ENCODE results near the gene LRP2BP. TPM values are rescaled to one million over a fixed set of nuclear protein-coding genes. Genes with fewer than 3 reads are reported as not detected.
"Not testable (repeated sequence)": the region's sequence is repeated elsewhere in the genome, so short reads cannot be mapped to it uniquely, and the experiment has no call there.

The LRP2BP gene
- polyA plus RNA-seq, 1 donor = 6.9 TPM

GRCh38 chr4:185395956-185396723 lies 416 bp upstream of the LRP2BP start:
- DNase-seq = peak; percentile 97

- no peak for DNase-seq
These were observed 1.0 kb downstream of the LRP2BP start for GRCh38 chr4:185394568-185395237.

- DNase-seq = no peak
These were observed 3.6 kb downstream of the LRP2BP start for GRCh38 chr4:185392156-185392555.

GRCh38 chr4:185390941-185391340 lies 4.8 kb downstream of the LRP2BP start:
- DNase-seq = no peak

GRCh38 chr4:185387957-185388356 lies 7.8 kb downstream of the LRP2BP start:
- no peak for DNase-seq

DNA sequence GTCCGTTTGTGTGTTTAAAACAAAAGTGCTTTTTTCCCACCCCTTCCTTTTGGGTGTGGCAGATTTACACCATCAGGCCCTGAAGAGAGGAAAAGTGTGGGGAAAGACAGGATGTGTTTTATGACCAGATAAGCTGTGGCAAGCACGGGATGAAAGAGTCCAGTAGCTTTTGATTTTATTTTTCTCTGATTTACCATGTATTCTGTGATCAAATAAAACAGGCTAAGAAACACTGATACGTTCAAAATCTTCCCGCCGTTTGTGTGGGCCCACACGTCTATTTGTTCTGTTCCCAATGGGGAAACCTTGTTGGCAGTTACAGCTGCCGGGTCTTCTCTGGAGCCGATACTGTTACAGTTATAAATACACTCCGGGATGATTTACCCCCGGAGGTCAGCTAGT lies 10.8 kb downstream of the LRP2BP start:
- peak; percentile 49 for DNase-seq

DNA sequence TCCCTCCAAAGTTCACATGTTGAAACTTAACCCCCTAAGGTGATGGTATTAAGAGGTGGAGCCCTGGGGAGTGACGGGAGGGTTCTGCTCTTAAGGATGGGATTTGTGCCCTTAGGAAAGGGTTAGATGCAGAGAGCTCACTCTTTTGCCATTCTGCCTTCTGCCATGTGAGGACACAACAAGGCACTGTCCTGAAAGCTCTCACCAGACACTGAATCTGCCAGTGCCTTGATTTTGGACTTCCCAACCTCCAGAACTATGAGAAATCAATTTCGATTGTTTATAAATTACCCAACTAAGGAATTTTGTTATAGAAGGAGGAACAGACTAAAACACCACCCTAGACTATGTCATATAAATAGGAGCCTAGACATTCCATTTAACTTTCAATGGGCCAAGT lies 11.7 kb downstream of the LRP2BP start:
- DNase-seq = no peak

DNA sequence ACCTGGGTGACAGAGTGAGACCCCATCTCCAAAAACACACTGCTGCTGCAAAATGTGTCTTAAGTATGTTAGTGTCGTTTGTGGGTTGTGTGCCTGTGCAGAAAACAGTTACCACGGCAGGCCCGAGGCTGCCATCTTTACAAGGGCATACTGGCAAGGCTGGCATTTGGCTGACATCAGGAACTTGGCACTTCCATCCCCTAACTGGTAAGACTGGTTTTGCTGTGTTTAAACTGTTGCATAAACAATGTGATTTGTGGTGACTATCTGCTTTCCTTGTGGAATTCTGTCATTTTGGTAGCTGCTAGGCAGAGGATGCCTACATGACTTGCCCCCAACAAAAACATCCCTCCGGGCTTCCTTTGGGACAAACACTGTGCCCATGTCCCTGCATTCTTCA lies 12.3 kb downstream of the LRP2BP start:
- no peak for DNase-seq

DNA sequence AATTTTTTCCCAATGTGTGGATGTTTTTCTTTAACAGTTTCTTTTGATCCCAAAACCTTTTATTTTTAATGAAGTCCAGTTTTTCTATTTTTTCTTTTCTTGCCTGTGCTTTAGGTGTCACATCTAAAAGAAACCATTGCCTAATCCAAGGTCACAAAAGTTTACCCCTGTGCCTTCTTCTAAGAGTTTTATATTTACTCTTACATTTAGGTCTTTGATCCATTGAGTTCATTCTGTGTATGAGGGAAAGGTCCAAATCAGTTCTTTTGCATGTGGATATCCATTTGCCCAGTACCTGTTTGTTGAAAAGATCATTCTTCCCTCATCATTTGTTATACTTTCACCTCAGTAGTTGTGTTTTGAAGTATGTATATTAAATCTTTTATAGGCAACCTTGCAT lies 13.0 kb downstream of the LRP2BP start:
- no peak for DNase-seq

- DNase-seq = no peak
These were observed 14.2 kb downstream of the LRP2BP start for GRCh38 chr4:185381288-185382196.

DNA sequence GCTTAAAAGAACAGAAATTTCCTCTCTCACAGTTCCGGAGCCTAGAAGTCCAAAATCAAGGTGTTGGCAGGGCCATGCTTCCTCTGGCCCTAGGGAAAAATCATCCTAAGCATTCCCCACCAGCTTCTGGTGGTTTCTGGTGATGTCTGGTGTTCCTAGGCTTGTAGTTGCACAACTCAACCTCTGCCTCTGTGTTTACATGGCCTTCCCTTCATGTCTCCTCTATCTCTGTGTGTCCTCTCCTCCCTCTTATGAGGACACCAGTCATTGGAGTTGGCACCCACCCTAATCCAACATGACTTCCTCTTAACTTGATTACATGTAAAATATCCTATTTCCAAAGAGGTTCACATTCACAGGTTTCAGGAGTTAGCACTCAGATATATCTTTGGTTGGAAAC lies 15.4 kb downstream of the LRP2BP start:
- DNase-seq = no peak

GRCh38 chr4:185379326-185380295 lies 16.1 kb downstream of the LRP2BP start:
- no peak for DNase-seq

GRCh38 chr4:185378264-185378663 lies 17.5 kb downstream of the LRP2BP start:
- no peak for DNase-seq

- DNase-seq = no peak
These were observed 21.2 kb downstream of the LRP2BP start for GRCh38 chr4:185374573-185374972.

GRCh38 chr4:185374027-185374426 lies 21.7 kb downstream of the LRP2BP start:
- no peak for DNase-seq

- DNase-seq = no peak
These were observed 24.0 kb downstream of the LRP2BP start for GRCh38 chr4:185371702-185372101.

- no peak for DNase-seq
These were observed 25.3 kb downstream of the LRP2BP start for GRCh38 chr4:185370268-185370949.

DNA sequence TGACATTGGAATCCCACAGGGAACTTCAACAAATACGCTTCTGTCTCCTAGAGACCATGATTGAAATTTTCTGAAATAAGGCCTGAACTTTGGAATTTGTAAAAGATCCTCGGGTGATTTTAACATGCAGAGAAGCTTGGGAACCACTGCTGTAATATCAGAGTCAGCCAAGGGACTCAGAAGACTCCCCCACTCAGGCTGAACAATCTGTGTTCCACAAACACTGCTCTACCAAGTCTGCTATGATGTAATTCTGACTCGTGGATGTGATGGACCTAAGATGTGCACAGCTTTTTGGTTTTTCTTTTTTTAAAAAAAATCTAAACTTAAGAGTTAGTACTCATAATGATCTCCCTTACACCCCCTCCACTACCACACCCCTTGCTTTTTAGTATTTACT lies 26.0 kb downstream of the LRP2BP start:
- no peak for DNase-seq

DNA sequence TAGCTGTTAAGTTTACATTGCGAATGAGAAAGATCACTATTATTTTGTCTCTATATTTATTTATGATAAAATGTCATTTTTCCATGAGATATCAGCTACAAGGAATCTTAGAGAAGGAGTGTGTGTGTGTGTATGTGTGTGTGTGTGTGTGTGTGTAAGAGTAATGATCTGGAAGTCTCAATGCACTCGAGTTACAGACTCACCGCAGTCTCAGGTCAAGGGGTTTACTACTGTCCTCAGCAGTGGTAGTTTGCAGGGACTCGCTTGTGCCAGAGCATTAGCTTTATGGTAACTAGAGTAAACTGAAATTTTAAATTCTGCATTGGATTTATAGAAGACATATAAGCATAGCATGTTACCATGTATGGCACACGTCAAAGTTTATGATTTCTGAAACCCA lies 30.8 kb downstream of the LRP2BP start:
- peak; percentile 53 for DNase-seq

DNA sequence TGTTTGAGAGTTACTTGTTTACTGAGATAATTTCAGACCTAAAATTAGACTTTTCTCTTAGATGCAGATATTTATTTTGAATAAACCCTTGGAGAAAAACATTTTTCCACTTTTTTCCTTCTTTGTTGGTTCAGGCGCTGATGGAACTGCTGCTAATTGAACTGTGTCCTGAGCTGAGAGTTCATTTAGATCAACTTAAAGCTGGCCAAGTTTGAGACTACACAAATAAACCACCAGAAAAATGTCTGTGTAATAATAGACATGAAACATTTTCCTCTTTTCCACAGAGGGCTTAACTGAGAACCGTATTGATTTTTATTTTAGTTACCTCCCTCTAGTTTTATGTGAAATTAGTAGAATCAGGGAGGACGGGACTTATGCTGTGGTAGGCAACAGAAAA lies 32.5 kb downstream of the LRP2BP start:
- DNase-seq = no peak

DNA sequence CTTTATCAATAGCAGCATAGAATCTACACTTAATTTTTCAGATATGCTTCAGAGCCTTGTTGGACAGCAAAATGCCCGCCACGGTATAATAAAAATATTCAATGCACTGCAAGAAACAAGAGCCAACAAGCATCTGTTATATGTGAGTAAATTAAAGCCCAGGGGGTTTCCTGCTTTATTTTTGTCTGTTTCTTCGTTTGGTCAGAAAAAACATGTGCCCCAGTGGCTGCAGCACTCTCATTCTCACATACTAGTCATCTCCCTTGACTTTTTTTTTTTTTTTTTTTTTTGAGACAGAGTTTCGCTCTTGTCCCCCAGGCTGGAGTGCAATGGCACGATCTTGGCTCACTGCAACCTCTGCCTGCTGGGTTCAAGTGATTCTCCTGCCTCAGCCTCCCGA lies 33.2 kb downstream of the LRP2BP start:
- DNase-seq = not testable (repeated sequence)

All from left kidney (tissue), 2 donors.